Measurements from ENCODE around the gene SLC8A1. TPM values are rescaled to one million over a fixed set of nuclear protein-coding genes. Genes with fewer than 3 reads are reported as not detected.

SLC8A1 gene
- total RNA-seq, 1 donor from 2014 or later: 5.6 TPM

DNA sequence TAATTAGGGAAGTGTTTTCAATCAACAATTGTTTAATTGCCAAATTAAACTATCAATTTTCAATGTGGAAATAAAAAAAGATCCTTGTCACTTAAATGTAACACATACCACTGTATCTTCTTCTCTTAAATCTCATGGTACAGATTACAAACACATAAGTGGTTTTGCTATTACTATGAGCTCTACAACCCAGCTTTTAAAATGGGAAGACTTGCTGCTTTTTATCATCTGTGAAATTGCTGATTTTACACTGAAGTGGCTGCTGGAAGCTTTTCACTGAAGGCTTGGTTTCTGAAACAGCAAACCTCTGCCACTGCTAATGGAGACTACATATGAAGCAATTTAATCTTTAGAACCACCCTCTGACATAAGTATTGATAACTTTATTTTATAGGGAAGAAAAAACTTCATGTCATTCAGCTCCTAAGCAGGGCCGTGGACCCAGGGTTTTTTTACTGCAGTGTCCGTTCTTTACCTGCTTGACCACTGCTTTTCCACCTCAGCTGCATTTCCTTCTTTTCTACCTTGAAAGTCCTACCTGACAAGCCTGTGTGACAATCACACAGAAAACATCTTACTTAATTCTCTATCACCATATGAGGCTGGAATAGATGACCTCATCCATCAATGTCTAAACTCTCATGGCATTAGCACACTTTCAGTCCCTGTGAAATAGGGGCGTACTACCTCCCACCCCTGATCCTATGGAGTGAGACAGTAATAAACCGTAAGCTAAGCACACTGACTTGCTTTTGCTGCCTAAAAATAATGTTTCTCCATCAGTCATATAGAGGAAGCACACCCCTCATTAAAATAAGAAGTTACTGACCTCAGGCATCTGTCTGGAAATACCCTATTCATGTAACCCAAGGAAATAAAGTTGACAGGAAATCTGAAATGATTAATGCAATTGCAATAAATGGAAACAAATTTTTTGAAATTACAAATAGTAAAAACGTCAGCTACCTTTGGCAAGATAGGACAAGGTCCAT lies 19.2 kb upstream of the SLC8A1 start:
- TF ChIP-seq, protein P1, sequence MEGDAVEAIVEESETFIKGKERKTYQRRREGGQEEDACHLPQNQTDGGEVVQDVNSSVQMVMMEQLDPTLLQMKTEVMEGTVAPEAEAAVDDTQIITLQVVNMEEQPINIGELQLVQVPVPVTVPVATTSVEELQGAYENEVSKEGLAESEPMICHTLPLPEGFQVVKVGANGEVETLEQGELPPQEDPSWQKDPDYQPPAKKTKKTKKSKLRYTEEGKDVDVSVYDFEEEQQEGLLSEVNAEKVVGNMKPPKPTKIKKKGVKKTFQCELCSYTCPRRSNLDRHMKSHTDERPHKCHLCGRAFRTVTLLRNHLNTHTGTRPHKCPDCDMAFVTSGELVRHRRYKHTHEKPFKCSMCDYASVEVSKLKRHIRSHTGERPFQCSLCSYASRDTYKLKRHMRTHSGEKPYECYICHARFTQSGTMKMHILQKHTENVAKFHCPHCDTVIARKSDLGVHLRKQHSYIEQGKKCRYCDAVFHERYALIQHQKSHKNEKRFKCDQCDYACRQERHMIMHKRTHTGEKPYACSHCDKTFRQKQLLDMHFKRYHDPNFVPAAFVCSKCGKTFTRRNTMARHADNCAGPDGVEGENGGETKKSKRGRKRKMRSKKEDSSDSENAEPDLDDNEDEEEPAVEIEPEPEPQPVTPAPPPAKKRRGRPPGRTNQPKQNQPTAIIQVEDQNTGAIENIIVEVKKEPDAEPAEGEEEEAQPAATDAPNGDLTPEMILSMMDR (IDR thresholded peaks at IDR 0.05): no peak
- Histone ChIP-seq H3K9me3 (no peaks in the 10 kb centered on the region), H3K27ac (no peak overlapping the region), H3K4me1 (no peaks in the 10 kb centered on the region), H3K27me3 (no peaks in the 10 kb centered on the region), H3K4me3 (no peak overlapping the region), H3K36me3 (no peaks in the 10 kb centered on the region)
- intact Hi-C loops (cut with DNase I): no loop called here
- DNase-seq (ENCODE audit: low spot score in 2 of 2): no peak

DNA sequence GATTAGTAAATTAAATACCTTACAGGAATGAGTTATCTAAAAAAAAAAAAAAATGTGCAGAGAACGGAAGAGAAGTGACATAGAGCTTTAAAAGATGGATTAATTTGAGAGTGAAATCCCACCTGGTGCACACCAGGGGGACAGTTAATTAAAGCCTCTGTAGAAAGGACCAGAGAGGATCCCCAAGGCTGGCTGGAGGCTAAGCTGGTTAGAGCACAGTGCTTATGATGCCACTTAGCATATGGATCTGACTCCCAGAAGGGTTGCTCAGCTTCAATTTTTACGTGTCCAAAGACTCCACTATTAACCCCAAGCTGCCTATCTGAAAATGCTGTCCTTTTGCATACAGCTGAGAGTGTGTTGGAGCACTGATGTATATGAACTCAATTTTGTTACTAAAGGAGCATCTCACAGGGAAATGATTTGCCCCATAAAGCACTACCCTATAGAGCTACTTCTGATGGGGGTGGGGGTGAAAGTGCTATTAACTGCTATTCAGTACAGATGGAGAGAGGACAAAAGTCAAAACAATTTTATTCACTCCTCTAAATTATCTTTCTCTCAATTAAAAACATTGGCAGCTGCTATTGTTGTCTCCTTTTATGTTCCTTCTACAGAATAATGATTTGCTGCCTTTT lies 15.2 kb upstream of the SLC8A1 start:
- Histone ChIP-seq H3K27ac (no peak overlapping the region), H3K4me3 (no peak overlapping the region), H3K27me3 (no peaks in the 10 kb centered on the region), H3K9me3 (no peaks in the 10 kb centered on the region), H3K36me3 (no peaks in the 10 kb centered on the region), H3K4me1 (no peaks in the 10 kb centered on the region)
- TF ChIP-seq, protein P1 (IDR thresholded peaks at IDR 0.05): no peak
- intact Hi-C loops (cut with DNase I): no loop called here
- no peak for DNase-seq (ENCODE audit: low spot score in 2 of 2)

DNA sequence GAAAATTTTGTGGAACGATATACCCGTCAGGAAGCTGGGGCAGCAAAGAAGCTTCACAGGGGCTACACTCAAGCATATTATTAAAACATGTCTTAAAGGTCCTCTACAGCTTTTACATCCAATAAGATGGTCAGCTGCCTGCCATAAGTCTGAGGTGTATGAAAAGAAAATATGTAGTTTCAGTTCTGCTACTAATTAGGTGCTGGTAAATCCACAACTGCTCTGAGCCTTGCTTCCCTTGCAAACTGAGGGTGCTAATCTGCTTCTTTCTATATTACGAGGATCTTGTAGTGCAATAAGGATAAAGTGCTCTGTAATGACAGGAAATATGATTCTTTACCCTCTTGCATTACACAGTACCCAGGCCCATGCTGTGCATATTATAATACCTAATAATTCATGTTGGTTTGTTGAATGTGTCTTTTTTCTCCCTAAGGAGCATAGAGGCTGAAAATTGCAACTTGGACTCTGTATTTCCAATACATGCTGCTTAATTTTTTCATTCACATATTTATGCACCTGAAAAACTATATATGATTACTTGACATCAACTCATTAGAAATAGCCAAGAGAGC lies 14.5 kb upstream of the SLC8A1 start:
- intact Hi-C loops (cut with DNase I): no loop called here
- Histone ChIP-seq H3K4me3 (no peak overlapping the region), H3K27me3 (no peaks in the 10 kb centered on the region), H3K36me3 (no peaks in the 10 kb centered on the region), H3K27ac (no peak overlapping the region), H3K9me3 (no peaks in the 10 kb centered on the region), H3K4me1 (no peaks in the 10 kb centered on the region)
- TF ChIP-seq, protein P1 (IDR thresholded peaks at IDR 0.05): no peak
- no peak for DNase-seq (ENCODE audit: low spot score in 2 of 2)

GRCh38 chr2:40463112-40463511 lies 11.2 kb upstream of the SLC8A1 start:
- no peaks in the 10 kb centered on the region for H3K36me3 ChIP-seq

GRCh38 chr2:40458271-40458794 lies 6.4 kb upstream of the SLC8A1 start:
- peaks cover 0 to 5% of the 10 kb centered on the region in 2 donors for H3K4me1 ChIP-seq
- H3K27me3 ChIP-seq: no peaks in the 10 kb centered on the region
- H3K27ac ChIP-seq: no peak overlapping the region
- H3K36me3 ChIP-seq: no peaks in the 10 kb centered on the region
- no peak for DNase-seq (ENCODE audit: low spot score in 2 of 2)
- intact Hi-C loops (cut with DNase I): no loop called here
- H3K4me3 ChIP-seq: peak overlapping the region; percentile 8 to 30
- TF ChIP-seq, protein P1 (IDR thresholded peaks at IDR 0.05): no peak
- no peaks in the 10 kb centered on the region for H3K9me3 ChIP-seq

More at GRCh38 chr2:40463112-40463511, 11.2 kb upstream of the SLC8A1 start:
- H3K4me3 ChIP-seq: no peak overlapping the region
- DNase-seq (ENCODE audit: low spot score in 2 of 2): no peak
- no peaks in the 10 kb centered on the region for H3K4me1 ChIP-seq
- TF ChIP-seq, protein P1 (IDR thresholded peaks at IDR 0.05): no peak
- no peaks in the 10 kb centered on the region for H3K27me3 ChIP-seq
- H3K27ac ChIP-seq: no peak overlapping the region
- H3K9me3 ChIP-seq: no peaks in the 10 kb centered on the region
- intact Hi-C loops (cut with DNase I): no loop called here
